Mesendoderm (in vitro differentiated cells): ENCODE data around the gene EYS.

Source experiments
- DNase-seq: peaks from one replicate; pipeline ENCODE4 v3.0.0; 2013
- H2AK5ac ChIP-seq: 2 replicates; pipeline ENCODE4 v1.6.1; 2013; ENCODE audit warnings: low read length, inconsistent platforms
- H2BK120ac ChIP-seq: 2 replicates; pipeline ENCODE4 v1.6.1; 2013; ENCODE audit warnings: low read depth, mild to moderate bottlenecking, low read length, moderate library complexity, mixed read lengths
- H2BK15ac ChIP-seq: replicated peaks from 2 replicates; pipeline ENCODE4 v1.6.1; 2013; ENCODE audit warnings: low read depth, mild to moderate bottlenecking, moderate library complexity
- H2BK5ac ChIP-seq: 2 replicates; pipeline ENCODE4 v1.6.1; 2013; ENCODE audit warnings: low read length, inconsistent platforms
- H3K18ac ChIP-seq: 2 replicates; pipeline ENCODE4 v1.6.1; 2013; ENCODE audit warnings: mild to moderate bottlenecking, low read length, mixed read lengths
- H3K23ac ChIP-seq: one replicate; pipeline ENCODE4 v1.6.1; 2013; ENCODE audit warnings: low read length
- H3K27ac ChIP-seq: 2 replicates; pipeline ENCODE4 v1.5.1; 2013; ENCODE audit warnings: low read depth, mild to moderate bottlenecking, inconsistent platforms, low read length, moderate library complexity
- H3K27me3 ChIP-seq: 2 replicates; pipeline ENCODE4 v1.6.1; 2013; ENCODE audit warnings: low read length, control low read depth, mild to moderate bottlenecking, inconsistent platforms; ENCODE audit not compliant: insufficient read depth, poor library complexity
- H3K36me3 ChIP-seq: 2 replicates; pipeline ENCODE4 v1.6.1; 2013; ENCODE audit warnings: low read length, inconsistent platforms; ENCODE audit not compliant: control insufficient read depth, insufficient read depth
- H3K4ac ChIP-seq: one replicate; pipeline ENCODE4 v1.6.1; 2013; ENCODE audit warnings: low read depth, mild to moderate bottlenecking, low read length, moderate library complexity
- H3K4me1 ChIP-seq: 2 replicates; pipeline ENCODE4 v1.6.1; 2013; ENCODE audit warnings: low read depth, low read length, inconsistent platforms; ENCODE audit not compliant: control insufficient read depth
- H3K4me2 ChIP-seq: 2 replicates; pipeline ENCODE4 v1.6.1; 2013; ENCODE audit warnings: low read length
- H3K4me3 ChIP-seq: 2 replicates; pipeline ENCODE4 v1.5.1; 2013; ENCODE audit warnings: mild to moderate bottlenecking, low read length
- H3K56ac ChIP-seq: one replicate; pipeline ENCODE4 v1.6.1; 2013; ENCODE audit warnings: low read length
- H3K79me1 ChIP-seq: 2 replicates; pipeline ENCODE4 v1.6.1; 2013; ENCODE audit warnings: low read length, inconsistent platforms
- H3K79me2 ChIP-seq: 2 replicates; pipeline ENCODE4 v1.6.1; 2013; ENCODE audit warnings: mild to moderate bottlenecking, low read length; ENCODE audit not compliant: control insufficient read depth, insufficient read depth
- H3K9ac ChIP-seq: 2 replicates; pipeline ENCODE4 v1.6.1; 2013; ENCODE audit warnings: low read length, inconsistent platforms
- H4K5ac ChIP-seq: one replicate; pipeline ENCODE4 v1.6.1; 2013; ENCODE audit warnings: low read length
- H4K8ac ChIP-seq: one replicate; pipeline ENCODE4 v1.6.1; 2013; ENCODE audit warnings: low read depth, mild to moderate bottlenecking, control low read depth, low read length, moderate library complexity
- WGBS: extraction: QIAGEN DNeasy Blood & Tissue Kit; methylation state at CpG from one replicate; pipeline ENCODE4 v1.1.7; 2013; ENCODE audit warnings: low lambda C conversion rate, missing lambda C conversion rate; ENCODE audit not compliant: insufficient coverage; ENCODE audit errors: extremely low coverage; 5-methylcytosine and 5-hydroxymethylcytosine counted together

EYS gene

DNA sequence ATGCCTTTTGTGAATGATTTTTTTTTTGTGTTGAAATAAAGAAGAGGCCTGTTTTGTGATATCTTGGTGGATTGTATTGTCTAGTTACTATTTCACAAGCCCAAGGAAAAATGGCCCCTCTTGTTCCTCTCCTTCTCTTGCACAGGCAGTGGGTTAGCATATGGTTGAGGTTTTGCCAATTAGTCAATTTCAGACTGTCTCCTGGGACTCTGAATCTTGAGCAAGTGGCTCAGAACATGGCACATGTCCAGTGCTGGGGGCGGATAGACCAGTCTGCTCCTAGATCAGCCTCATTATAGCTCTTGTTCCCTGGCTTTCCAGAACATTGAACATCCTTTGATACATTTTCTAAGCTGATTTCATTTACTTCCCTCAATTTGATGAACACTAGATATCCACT, 1482.2 kb downstream of the EYS start:
- Histone ChIP-seq H3K27ac (no peak overlapping the region), H2AK5ac (no peak overlapping the region), H3K23ac (no peak overlapping the region), H2BK5ac (no peak overlapping the region), H3K9ac (no peak overlapping the region), H2BK15ac (no peak overlapping the region), H3K79me1 (no peaks in the 10 kb centered on the region), H3K36me3 (no peaks in the 10 kb centered on the region), H3K18ac (no peak overlapping the region), H3K79me2 (no peaks in the 10 kb centered on the region), H3K4me2 (no peak overlapping the region), H3K4ac (no peak overlapping the region), H3K56ac (no peak overlapping the region), H2BK120ac (no peak overlapping the region), H4K8ac (no peak overlapping the region), H4K5ac (no peak overlapping the region), H3K4me1 (no peaks in the 10 kb centered on the region), H3K4me3 (no peak overlapping the region), H3K27me3 (no peaks in the 10 kb centered on the region)
- no peak for DNase-seq
- WGBS = no CpG with 5 or more reads among the region's 1 CpG

DNA sequence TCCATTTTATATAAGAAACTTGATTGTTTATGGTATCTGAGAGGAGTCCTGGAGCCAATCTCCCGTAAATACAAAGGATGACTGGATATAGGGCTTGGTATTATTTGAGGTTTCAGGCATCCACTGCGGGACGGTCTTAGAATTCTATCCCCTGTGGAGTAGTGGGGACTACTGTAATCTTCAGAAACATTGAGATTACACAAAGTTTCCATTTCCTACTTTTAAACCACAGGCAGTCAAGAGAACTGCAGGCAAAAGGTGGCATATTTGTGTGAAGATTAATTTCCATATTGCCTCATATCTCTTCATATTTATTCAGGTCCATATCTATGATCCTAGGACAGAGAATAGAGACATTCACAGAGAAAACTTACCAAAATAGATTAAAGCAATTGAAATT, 1485.2 kb downstream of the EYS start:
- Histone ChIP-seq H3K9ac (no peak overlapping the region), H2BK120ac (no peak overlapping the region), H3K27ac (no peak overlapping the region), H2BK15ac (no peak overlapping the region), H3K79me1 (no peaks in the 10 kb centered on the region), H3K27me3 (no peaks in the 10 kb centered on the region), H3K36me3 (no peaks in the 10 kb centered on the region), H3K56ac (no peak overlapping the region), H3K4ac (no peak overlapping the region), H4K5ac (no peak overlapping the region), H3K18ac (no peak overlapping the region), H3K4me2 (no peak overlapping the region), H3K23ac (no peak overlapping the region), H2BK5ac (no peak overlapping the region), H3K79me2 (no peaks in the 10 kb centered on the region), H2AK5ac (no peak overlapping the region), H3K4me1 (no peaks in the 10 kb centered on the region), H3K4me3 (no peak overlapping the region), H4K8ac (no peak overlapping the region)
- no peak for DNase-seq
- WGBS = no CpG with 5 or more reads among the region's 3 CpGs

DNA sequence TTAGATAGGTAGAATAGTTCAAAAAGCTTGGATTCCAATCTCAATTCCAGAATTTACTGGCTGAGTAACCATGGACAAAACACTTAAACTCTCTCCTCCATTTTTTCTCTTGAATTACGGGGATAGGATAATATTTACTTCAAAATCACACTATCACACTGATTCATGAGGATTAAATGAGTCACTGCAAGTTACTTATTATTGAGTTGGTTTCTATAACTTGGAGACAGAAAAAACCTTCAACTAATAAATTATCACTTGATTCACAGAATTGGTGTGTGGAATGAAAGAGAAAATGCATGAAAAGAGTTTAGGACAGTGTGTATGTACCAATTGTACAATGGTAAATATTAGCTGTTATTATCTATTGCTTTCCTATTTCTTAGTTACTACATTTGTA, 1486.2 kb downstream of the EYS start:
- Histone ChIP-seq H2AK5ac (no peak overlapping the region), H3K56ac (no peak overlapping the region), H3K27me3 (no peaks in the 10 kb centered on the region), H3K23ac (no peak overlapping the region), H2BK15ac (no peak overlapping the region), H3K4me3 (no peak overlapping the region), H3K18ac (no peak overlapping the region), H2BK5ac (no peak overlapping the region), H3K27ac (no peak overlapping the region), H3K4ac (no peak overlapping the region), H3K36me3 (no peaks in the 10 kb centered on the region), H2BK120ac (no peak overlapping the region), H3K9ac (no peak overlapping the region), H4K5ac (no peak overlapping the region), H3K79me1 (no peaks in the 10 kb centered on the region), H3K79me2 (no peaks in the 10 kb centered on the region), H3K4me1 (no peaks in the 10 kb centered on the region), H3K4me2 (no peak overlapping the region), H4K8ac (no peak overlapping the region)
- WGBS = no CpG with 5 or more reads among the region's 1 CpG
- DNase-seq = no peak

DNA sequence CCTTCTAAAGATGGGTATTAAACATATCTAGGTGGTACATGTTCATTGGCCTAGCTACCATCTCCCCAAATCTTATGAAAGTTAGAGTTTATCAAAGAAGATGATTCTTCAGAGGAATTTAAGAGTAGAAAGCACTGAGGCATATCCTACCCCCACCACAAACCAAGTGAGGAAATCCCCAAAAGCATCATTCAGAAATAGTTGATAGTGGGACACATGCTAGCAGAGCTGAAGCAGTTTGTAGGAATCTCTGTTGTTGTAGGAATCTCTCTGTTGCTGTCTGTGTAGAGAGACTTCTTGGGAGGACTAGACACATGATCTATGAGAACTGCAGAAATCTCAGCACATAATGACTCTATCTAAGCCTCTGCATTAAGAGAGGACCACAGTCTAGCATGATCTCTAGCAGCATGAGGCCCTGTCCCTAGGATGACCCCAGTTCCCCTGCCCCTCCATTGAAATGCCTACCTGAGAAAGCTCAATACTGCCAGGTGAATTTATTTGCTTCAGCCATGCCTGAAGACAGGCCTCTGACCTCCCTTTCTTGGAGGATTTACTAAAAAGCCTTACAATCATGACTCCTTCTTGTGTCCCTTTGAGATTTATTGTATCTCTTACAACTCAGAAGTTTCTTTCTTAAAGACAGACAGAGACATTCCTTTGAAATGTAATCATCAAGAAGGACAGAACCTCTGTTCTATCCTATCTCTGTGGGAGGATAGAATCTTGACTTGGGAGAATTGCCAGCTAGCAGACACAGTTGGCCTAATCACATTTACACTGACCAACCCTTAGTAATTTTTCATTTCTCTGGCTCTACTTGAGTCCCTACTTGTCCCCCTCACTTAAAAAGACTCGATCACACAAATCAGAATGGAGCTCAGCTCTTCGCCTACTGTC, 1489.1 kb downstream of the EYS start:
- Histone ChIP-seq H2BK15ac (no peak overlapping the region), H2BK120ac (no peak overlapping the region), H3K9ac (no peak overlapping the region), H2AK5ac (no peak overlapping the region), H3K18ac (no peak overlapping the region), H3K4me1 (no peaks in the 10 kb centered on the region), H3K56ac (no peak overlapping the region), H4K8ac (no peak overlapping the region), H3K27me3 (no peaks in the 10 kb centered on the region), H3K23ac (no peak overlapping the region), H2BK5ac (no peak overlapping the region), H3K79me2 (no peaks in the 10 kb centered on the region), H3K4me2 (no peak overlapping the region), H4K5ac (no peak overlapping the region), H3K36me3 (no peaks in the 10 kb centered on the region), H3K27ac (no peak overlapping the region), H3K79me1 (no peaks in the 10 kb centered on the region), H3K4me3 (no peak overlapping the region), H3K4ac (no peak overlapping the region)
- WGBS = no CpG with 5 or more reads among the region's 2 CpGs
- peak; percentile 21 for DNase-seq

DNA sequence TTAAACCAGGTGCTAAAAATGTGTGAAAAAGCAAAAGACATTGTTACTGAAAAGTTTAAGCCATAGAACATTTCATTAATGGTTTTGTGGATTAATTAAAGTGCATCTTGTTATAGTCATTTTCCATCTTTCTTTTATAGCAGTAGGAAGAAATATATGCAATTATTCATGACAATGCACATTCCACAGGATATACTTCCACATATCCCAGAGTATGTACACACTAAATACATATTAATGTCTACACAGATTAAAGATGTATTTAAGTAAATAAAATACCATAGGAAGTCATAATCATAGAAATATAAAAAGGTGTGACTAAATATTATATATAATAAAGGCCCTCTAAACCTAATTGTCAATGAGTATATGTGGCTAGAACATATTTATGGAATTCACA, 1492.7 kb downstream of the EYS start:
- Histone ChIP-seq H3K4me2 (no peak overlapping the region), H3K56ac (no peak overlapping the region), H4K5ac (no peak overlapping the region), H3K18ac (no peak overlapping the region), H3K4ac (no peak overlapping the region), H3K4me1 (no peaks in the 10 kb centered on the region), H2BK120ac (no peak overlapping the region), H3K36me3 (no peaks in the 10 kb centered on the region), H3K4me3 (no peak overlapping the region), H2BK5ac (no peak overlapping the region), H3K9ac (no peak overlapping the region), H4K8ac (no peak overlapping the region), H3K79me2 (no peaks in the 10 kb centered on the region), H3K79me1 (no peaks in the 10 kb centered on the region), H2BK15ac (no peak overlapping the region), H3K27ac (no peak overlapping the region), H3K23ac (no peak overlapping the region), H3K27me3 (no peaks in the 10 kb centered on the region), H2AK5ac (no peak overlapping the region)
- DNase-seq = no peak

DNA sequence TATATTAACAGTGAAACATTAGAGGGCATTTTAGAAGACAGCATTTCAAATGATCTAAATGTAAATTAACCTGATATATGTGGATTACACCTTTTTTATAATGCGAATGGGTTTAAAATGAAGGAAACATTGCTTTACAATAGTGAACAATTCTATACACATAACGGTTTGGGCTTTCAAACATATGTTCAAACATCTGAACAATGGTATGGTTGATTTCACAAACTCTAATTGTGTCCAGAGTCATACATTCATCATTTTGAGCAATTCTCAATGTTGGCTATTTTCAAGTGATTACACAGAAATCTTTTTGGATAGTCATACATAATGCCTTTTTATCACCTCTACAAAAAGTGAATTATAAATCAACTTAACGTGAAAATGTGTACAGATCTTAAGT, 1493.3 kb downstream of the EYS start:
- Histone ChIP-seq H2AK5ac (no peak overlapping the region), H3K56ac (no peak overlapping the region), H3K27ac (no peak overlapping the region), H4K8ac (no peak overlapping the region), H3K79me2 (no peaks in the 10 kb centered on the region), H3K9ac (no peak overlapping the region), H2BK5ac (no peak overlapping the region), H3K18ac (no peak overlapping the region), H3K4ac (no peak overlapping the region), H3K79me1 (no peaks in the 10 kb centered on the region), H3K4me3 (no peak overlapping the region), H3K4me1 (no peaks in the 10 kb centered on the region), H4K5ac (no peak overlapping the region), H3K27me3 (no peaks in the 10 kb centered on the region), H3K23ac (no peak overlapping the region), H2BK120ac (no peak overlapping the region), H2BK15ac (no peak overlapping the region), H3K4me2 (no peak overlapping the region), H3K36me3 (no peaks in the 10 kb centered on the region)
- WGBS = no CpG with 5 or more reads among the region's 3 CpGs
- no peak for DNase-seq
